Activated CD8-positive, alpha-beta memory T cell treated with anti-CD3 and anti-CD28 coated beads, Interleukin-2, amount 50 U/mL, for 48 hours (primary cell): ENCODE measurements around the gene FOXP1.
"Not testable (repeated sequence)": the region's sequence is repeated elsewhere in the genome, so short reads cannot be mapped to it uniquely, and the experiment has no call there.

Experiments used
- DNase-seq: peaks from one replicate; pipeline ENCODE4 v3.0.0-alpha.2; 2020

Gene FOXP1

DNA sequence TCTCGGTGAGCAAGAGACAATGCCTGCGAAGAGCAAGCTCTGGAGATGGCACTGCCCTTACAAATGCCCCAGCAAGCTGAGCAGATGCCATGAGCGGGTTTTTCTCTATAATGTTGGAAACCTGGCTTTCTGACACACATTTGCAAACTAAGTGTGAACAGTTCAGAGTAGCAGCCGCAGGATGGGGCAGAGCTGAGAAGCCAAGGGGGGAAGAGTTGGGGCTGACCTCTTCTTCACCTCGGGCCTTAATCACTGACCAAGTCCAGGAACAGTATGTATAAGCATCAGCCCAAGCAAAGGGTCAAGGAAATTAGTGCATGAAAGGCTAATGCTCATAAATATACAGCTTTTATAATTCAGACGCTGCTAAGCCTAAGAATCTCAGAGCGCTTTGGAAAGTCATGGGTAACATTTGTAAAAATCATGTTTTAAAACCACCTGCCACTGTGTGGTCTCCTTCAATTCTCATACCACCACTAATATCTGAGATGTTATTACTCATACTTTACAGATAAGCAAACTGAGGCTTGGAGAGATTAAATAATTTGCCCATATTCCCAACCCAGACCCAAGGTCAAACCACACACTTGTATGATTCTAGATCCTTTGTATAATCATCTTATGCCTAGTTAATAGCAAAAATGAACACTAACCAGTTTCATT lies 603.4 kb downstream of the FOXP1 start:
- DNase-seq, result no peak

GRCh38 chr3:70977712-70978111 lies 605.8 kb downstream of the FOXP1 start:
- DNase-seq, result no peak

- DNase-seq, result not testable (repeated sequence)
These were observed 607.5 kb downstream of the FOXP1 start for GRCh38 chr3:70975981-70976380.

DNA sequence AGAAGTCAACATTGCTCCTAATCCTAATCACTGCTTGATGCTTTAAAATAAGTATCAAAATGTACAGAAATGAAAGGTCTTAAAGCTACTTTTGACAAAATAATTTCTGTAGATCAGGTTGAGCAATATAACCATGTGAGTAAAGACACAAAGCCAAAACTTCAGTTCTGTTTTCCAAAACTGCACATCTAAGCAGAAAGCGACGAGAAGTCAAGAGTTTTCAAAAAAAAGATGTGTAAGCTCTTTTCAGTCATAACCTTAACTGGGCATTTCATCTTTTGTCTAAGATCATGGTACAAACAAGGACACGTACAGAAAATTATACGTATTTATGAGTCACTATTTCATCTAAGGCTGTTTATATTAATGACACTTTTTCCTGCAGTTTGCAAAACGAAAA lies 608.8 kb downstream of the FOXP1 start:
- DNase-seq, result no peak

DNA sequence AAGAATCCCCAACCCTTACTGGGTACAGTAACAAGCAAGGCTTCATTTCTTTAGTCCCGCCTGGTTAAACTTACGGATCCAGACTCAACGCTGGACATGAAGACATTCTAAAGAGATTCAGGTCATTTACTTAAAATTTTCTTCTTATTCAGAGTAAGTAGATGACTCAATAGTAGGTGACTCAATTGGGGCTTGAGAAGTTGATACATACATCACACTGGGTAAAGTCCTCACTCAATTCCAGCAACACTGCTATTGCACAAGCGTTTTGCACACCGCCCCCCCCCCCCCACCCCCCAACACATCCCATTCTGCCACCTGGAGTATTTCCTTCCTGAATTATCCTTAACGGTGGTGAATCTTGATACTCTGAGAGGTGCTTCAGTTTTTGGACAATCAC lies 610.0 kb downstream of the FOXP1 start:
- DNase-seq, result no peak

- no peak for DNase-seq
These were observed 610.7 kb downstream of the FOXP1 start for GRCh38 chr3:70972855-70973254.

DNA sequence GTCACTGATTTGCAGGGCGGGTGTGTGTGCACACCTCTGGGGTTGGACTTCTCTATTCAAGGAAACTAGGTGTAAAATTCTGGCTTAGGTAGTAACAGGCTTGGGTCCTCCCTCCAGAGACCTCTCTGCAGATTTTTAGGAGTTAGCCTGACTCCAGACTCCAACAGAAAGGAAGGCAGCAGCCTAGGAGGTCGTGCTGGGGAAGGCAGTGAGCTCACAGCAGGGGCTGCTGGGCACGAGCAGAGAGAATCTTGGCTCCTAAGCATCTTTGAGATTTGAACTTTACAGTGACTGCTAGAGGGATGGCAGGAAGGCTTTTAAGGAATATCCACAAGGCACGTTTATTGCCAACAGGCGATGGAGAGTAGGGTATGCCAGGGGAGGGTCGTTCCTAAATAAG lies 612.6 kb downstream of the FOXP1 start:
- no peak for DNase-seq

GRCh38 chr3:70970171-70970570 lies 613.4 kb downstream of the FOXP1 start:
- DNase-seq, result no peak

- DNase-seq, result no peak
These were observed 619.9 kb downstream of the FOXP1 start for GRCh38 chr3:70963431-70964275.

- DNase-seq, result no peak
These were observed 623.8 kb downstream of the FOXP1 start for GRCh38 chr3:70959506-70960291.

DNA sequence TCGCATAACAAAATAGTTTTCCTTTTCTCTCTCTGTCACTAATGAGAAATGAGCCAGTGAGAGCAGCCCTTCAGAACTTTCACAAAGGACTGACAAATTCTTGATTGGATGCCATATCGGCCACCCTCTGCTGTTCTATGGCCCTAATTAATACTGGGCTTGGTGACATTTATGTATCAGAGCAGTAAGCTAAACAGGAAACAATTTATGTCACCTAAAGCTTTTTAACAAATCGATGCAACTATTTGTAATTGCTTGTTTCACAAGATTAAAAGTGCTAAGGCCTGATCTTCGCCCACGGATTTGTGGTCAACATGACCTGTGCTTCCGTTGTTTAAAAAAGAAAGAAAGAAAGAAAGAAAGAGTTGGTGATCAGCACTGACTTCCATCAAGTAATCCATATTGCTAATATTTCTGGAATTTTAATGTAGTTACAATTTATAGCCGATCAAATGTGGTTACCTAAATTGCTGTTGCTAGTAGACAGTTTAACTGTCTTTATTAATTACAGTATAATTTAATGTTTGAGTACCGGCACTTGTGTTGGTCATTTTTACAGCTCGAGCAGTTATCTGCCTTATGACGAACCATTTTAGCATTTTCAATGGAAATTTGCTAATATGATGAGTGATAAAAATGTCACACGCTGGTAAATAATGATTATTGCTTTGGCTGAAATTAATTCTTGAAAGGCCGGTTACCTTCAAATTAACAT lies 631.3 kb downstream of the FOXP1 start:
- no peak for DNase-seq

GRCh38 chr3:70951316-70951715 lies 632.2 kb downstream of the FOXP1 start:
- DNase-seq, result no peak

DNA sequence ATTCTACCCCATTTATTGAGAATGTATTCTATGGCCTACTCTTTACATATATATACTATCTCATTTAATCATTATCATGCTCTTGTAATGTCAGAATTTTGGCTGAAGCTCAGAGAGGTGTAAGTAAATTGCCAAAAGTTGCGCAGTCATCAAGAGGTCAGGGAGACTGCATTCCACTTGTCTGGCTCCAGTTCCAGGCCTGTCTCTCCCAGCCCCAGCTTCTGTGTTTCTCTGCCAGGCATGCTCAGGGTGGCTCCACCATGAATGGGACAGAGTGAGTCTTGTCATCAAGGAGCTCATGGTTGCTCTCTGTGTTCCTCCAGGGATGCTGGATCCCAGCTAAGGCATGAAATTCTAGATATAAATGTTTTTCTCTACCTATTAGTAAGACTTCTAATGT lies 635.9 kb downstream of the FOXP1 start:
- DNase-seq, result no peak

- no peak for DNase-seq
These were observed 639.6 kb downstream of the FOXP1 start for GRCh38 chr3:70943886-70944285.

DNA sequence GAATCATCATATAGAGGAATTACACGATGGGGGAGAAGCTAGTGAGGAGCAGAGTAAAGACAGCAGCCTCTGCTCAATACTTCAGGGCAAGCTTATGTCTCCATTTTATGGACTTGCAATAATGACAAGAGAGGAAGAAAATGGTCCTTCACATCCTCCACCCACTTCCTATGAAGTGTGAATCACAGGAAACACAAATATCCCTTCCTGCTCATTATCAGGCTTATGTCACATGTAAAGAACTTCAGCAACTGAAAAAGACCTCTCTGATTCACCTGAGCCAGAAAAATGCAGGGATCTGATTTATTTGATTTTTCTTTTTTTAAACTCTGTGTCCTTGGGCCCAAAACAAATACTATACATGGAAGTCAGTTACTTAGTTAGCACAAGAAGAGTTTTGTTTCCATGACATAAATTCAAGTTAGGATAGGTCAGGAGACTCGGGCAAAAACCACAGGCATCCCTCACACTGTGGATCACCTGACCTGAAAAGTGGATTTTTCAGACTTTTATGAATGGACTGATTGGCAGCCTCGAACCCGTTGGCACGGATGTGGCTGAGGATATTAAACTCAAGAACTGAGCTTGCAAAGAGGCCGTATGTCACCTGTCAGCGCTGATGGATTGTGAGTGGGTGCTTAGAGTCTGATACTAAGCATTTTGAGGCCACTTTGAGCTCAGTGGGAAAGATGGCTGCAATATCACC lies 650.3 kb downstream of the FOXP1 start:
- no peak for DNase-seq

DNA sequence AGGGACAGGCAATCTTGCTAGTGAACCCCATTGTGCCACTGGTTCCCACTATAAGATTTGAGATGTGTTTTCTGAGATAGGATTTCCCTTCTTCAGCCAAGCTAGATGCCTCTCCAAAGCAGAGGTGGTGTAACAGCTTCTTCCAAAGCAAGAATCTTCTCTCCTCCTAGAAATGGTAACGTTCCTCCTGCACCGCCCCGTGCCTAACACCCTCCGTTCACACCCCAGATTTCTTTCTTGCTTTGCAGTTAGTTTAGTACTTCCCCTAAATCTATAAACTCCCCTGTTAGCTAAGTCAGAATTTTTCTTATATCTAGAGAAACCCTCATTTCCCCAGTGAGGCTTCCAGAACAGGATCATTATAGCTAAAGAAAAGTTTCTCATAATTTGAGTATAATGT lies 653.5 kb downstream of the FOXP1 start:
- no peak for DNase-seq

- no peak for DNase-seq
These were observed 656.3 kb downstream of the FOXP1 start for GRCh38 chr3:70927239-70927638.

DNA sequence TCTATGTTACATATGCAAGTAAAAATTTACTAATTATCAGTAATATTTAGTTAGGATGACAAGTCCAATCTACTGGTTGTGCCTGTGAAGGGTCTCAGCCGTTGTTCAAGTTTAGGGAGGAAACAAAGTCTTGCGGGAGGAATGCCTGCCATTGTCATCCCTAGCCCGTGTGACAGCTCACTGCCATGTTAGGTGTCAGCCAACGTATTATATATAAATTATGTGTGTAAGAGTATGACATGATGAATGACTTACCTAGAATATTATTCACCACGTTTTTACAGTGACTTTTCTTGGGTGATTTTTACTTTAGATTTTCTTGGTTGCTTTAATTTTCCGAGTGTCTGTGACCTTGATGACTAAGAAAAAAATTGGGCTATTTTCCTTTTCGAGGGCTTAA lies 656.7 kb downstream of the FOXP1 start:
- DNase-seq, result no peak

DNA sequence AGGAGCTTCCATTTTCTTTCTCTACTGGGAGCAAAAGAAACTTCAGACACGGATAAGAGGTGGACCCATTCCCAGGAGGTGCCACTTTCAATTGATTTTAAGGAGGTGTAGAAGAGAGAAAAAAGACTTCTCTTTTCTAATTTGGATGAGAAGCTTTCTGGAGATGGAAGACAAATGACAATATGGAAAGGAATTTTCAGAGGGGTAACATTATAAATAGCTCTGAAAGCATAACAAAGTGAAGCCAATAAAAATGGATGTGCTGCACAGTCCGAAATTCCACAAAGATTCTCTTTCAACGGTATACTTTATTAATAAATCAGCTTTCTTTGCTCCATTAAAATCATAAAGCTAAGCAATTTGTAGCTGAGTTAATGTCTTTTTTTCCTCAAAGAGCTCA lies 663.9 kb downstream of the FOXP1 start:
- no peak for DNase-seq

DNA sequence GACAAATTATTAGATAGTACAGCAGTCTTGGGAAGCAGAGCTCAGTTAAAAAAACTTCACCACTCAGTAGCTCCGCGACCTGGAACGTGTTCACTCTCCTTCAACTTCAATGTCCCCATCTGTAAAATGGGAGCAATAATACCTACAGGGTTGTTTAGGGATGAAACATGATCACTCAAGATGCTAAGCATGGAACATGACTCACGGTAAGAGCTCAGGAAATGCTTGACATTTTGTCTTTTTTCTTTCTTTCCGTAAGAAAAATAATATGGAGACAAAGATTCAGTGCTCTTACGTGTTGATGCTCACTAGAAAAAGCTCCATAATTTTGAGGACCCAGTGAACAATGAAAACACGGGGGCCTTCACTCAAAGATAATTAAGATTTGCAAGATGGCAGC lies 664.4 kb downstream of the FOXP1 start:
- DNase-seq, result no peak

DNA sequence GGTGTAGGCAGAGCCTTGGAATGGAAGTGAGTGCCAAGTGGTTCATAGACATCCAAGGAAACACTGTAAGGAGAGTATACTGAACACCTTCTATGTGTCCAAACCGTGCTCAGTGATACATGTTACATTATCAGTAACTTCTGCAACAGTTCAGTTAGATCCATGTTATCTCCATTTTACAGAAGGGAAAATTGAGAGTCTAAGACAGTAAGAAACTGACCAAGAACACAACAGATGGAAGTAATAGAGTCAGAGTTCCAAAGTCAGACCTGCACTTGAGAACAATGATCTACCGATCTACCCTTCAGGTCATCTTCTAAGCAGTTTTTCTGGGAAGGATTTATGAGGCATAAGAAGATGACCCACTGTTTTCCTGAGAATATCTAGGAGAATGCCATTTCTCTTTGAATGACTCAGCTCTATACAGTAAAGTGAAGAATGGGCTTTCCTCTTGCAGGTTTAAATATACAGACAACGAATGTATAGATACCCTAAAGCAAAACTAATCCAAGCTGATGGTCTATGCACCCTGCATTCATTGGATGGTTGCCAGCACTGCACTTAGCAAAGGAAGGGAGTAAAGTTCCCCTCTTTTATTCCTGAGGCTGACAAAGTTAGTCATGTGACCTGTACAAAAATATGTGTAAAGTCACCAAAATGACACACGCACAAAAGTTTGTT lies 667.0 kb downstream of the FOXP1 start:
- DNase-seq, result no peak

- DNase-seq, result no peak
These were observed 668.7 kb downstream of the FOXP1 start for GRCh38 chr3:70914862-70915261.
